Panc1 (cell line): Measurements from ENCODE around the gene CCDC6.
"Not testable (repeated sequence)": the region's sequence is repeated elsewhere in the genome, so short reads cannot be mapped to it uniquely, and the experiment has no call there.

Source experiments
- CTCF ChIP-seq: fragments of 450-650 bp; IDR thresholded peaks from 2 replicates; pipeline ENCODE4 v1.5.1; 2017; ENCODE audit warnings: mild to moderate bottlenecking
- POLR2AphosphoS5 ChIP-seq: IDR thresholded peaks from 2 replicates; pipeline ENCODE4 v1.6.1; 2012; ENCODE audit warnings: mild to moderate bottlenecking, low read depth, low read length, moderate library complexity
- REST ChIP-seq, 2 experiments: IDR thresholded peaks; 2 replicates each; pipeline ENCODE4 v1.6.1; 2011 to 2012; ENCODE audit warnings: low read depth in 2 of 2, control low read depth in 1 of 2, low read length in 1 of 2, mild to moderate bottlenecking in 1 of 2, moderate library complexity in 1 of 2; ENCODE audit not compliant: insufficient read depth in 1 of 2
- SIN3A ChIP-seq: IDR thresholded peaks from 2 replicates; pipeline ENCODE4 v1.6.1; 2012; ENCODE audit warnings: low read depth, mild to moderate bottlenecking, low read length, moderate library complexity, borderline replicate concordance; ENCODE audit not compliant: insufficient read depth
- TCF7L2 ChIP-seq: IDR thresholded peaks from 2 replicates; pipeline ENCODE4 v1.6.1; 2011; ENCODE audit warnings: mild to moderate bottlenecking, low read depth, low read length, inconsistent platforms

GRCh38 chr10:59884893-59885292 lies 21.5 kb downstream of the CCDC6 start:
- not testable (repeated sequence) for TF ChIP-seq CTCF; REST (IDR thresholded peaks at IDR 0.05; ENCODE audit: insufficient read depth in 1 of 2, low read depth in 2 of 2, low read length in 1 of 2); POLR2AphosphoS5; SIN3A; TCF7L2
